ENCODE measurements around the gene GHR.

DNA sequence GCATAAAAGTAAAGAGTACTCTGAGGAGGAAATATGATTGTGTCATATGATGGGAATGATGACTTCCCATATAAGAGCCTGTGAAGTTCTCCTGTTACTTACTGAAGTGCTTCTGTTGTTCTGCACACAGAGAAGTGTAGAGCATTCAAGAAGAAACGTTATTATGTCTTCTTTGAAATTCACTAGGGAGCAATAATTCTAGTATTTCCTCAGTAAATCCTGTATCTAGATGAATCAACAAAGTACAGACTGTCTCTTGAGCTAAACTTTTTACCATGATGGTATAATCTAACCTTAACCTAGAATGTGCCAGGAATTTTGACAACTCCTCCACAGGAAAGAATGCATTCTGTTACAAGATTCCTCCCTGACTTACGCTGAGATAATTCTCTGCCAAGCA lies 18.9 kb upstream of the GHR start:
- TF ChIP-seq CTCF (IDR thresholded peaks at IDR 0.05 in 4 of 5, conservative IDR thresholded peaks at IDR 0.05 in 1 of 5), result no peak
- no peak for TF ChIP-seq POLR2A (IDR thresholded peaks at IDR 0.05)
